Activated CD4-positive, alpha-beta T cell treated with anti-CD3 and anti-CD28 coated beads for 36 hours (primary cell): ENCODE measurements around the gene SLC10A7. TPM values are rescaled to one million over a fixed set of nuclear protein-coding genes. Genes with fewer than 3 reads are reported as not detected.

Experiments
- ATAC-seq: fragments of 200-7000 bp; cut with Tn5 transposase; one replicate; pipeline ENCODE4 v1.10.0; 2021; ENCODE audit warnings: mild to moderate bottlenecking, moderate library complexity
- CTCF ChIA-PET: fragments of 350-600 bp; sonication (Branson Sonifier 250); formaldehyde crosslinking; loops from one replicate; lab custom pipeline; 2021; ENCODE audit warnings: antibody characterized with exemption; lab: Charles Lee
- POLR2A ChIA-PET: fragments of 350-600 bp; sonication (Branson Sonifier 250); formaldehyde crosslinking; loops from one replicate; lab custom pipeline; 2021; ENCODE audit warnings: antibody characterized with exemption, inconsistent platforms; lab: Charles Lee
- DNase-seq: peaks from one replicate; pipeline ENCODE4 v3.0.0-alpha.2; 2020
- H3K27ac Mint-ChIP-seq: one replicate; pipeline ENCODE4 v1.8.0; 2021; ENCODE audit warnings: mixed read lengths
- H3K27me3 Mint-ChIP-seq: one replicate; pipeline ENCODE4 v1.8.0; 2021; ENCODE audit warnings: mixed read lengths
- H3K36me3 Mint-ChIP-seq: one replicate; pipeline ENCODE4 v1.8.0; 2021; ENCODE audit warnings: low read depth, mixed read lengths
- H3K4me1 Mint-ChIP-seq: one replicate; pipeline ENCODE4 v1.8.0; 2021; ENCODE audit warnings: mixed read lengths
- H3K4me3 Mint-ChIP-seq: one replicate; pipeline ENCODE4 v1.8.0; 2021; ENCODE audit warnings: mild to moderate bottlenecking, moderate library complexity, mixed read lengths
- H3K9me3 Mint-ChIP-seq: one replicate; pipeline ENCODE4 v1.8.0; 2021; ENCODE audit warnings: low read depth, mixed read lengths
- intact Hi-C, 2 experiments: fragments of 100-400 bp; cut with DNase I in 1 of 2; cut with micrococcal nuclease in 1 of 2; formaldehyde crosslinking; loops; one replicate each; pipeline versions ENCODE4 v1.14.2 to v1.15.1; 2022 to 2024; cut with DNase I, micrococcal nuclease
- total RNA-seq, 2 experiments: library from RNA; stranded (reverse); gene quantifications; one replicate each; pipeline ENCODE4 v1.2.3, GENCODE V29; 2021

SLC10A7 gene
- total RNA-seq, 2 experiments from 2014 or later, result 16.5 to 19.2 TPM

- DNase-seq, result peak; percentile 90
- ChIA-PET POLR2A (no interaction called here), CTCF (interaction anchor here (0.6 to 1.6 kb wide), 5 partner anchors 9 to 550 kb away, joined by 3 to 5 read pairs (median 3); no protein-coding TSS in a partner anchor)
- Mint-ChIP-seq H3K27ac (peak overlapping the region; percentile 85), H3K4me3 (peak overlapping the region; percentile 66), H3K4me1 (peaks cover 41% of the 10 kb centered on the region), H3K9me3 (no peaks in the 10 kb centered on the region), H3K27me3 (no peaks in the 10 kb centered on the region), H3K36me3 (no peaks in the 10 kb centered on the region)
- intact Hi-C loops, result loop anchor here (1.0 to 2.0 kb wide), 9 partner anchors 67 to 702 kb away; partner anchors contain the start of genes LSM6 (in 1 of the 2), MMAA (in 1 of the 2) and TTC29 (in 1 of the 2)
- ATAC-seq, result peak; percentile 79
Measured at GRCh38 chr4:146243141-146243882, 278.4 kb downstream of the SLC10A7 start.

GRCh38 chr4:146238107-146238506 is 283.6 kb downstream of the SLC10A7 start:
- Mint-ChIP-seq H3K9me3 (no peaks in the 10 kb centered on the region), H3K4me1 (peaks cover 11% of the 10 kb centered on the region), H3K4me3 (no peak overlapping the region), H3K36me3 (no peaks in the 10 kb centered on the region), H3K27ac (no peak overlapping the region), H3K27me3 (no peaks in the 10 kb centered on the region)
- intact Hi-C loops, result no loop called here
- POLR2A ChIA-PET, result no interaction called here
- CTCF ChIA-PET, result no interaction called here
- DNase-seq (no peak), ATAC-seq (no peak)

GRCh38 chr4:146237092-146237491 is 284.6 kb downstream of the SLC10A7 start:
- peaks cover 4% of the 10 kb centered on the region for H3K4me1 Mint-ChIP-seq
- intact Hi-C loops, result no loop called here
- no peaks in the 10 kb centered on the region for H3K36me3 Mint-ChIP-seq

GRCh38 chr4:146236216-146236615 is 285.5 kb downstream of the SLC10A7 start:
- CTCF ChIA-PET, result no interaction called here
- ATAC-seq, result no peak
- peaks cover 6% of the 10 kb centered on the region for H3K9me3 Mint-ChIP-seq

More at GRCh38 chr4:146237092-146237491, 284.6 kb downstream of the SLC10A7 start:
- Mint-ChIP-seq H3K9me3 (peaks cover 2% of the 10 kb centered on the region), H3K27ac (no peak overlapping the region), H3K4me3 (no peak overlapping the region), H3K27me3 (no peaks in the 10 kb centered on the region)
- CTCF ChIA-PET, result no interaction called here
- ATAC-seq, result no peak
- POLR2A ChIA-PET, result no interaction called here
- DNase-seq, result no peak

GRCh38 chr4:146235654-146236177 is 286.0 kb downstream of the SLC10A7 start:
- H3K36me3 Mint-ChIP-seq, result no peaks in the 10 kb centered on the region
- no peaks in the 10 kb centered on the region for H3K4me1 Mint-ChIP-seq
- no peak overlapping the region for H3K4me3 Mint-ChIP-seq
- H3K9me3 Mint-ChIP-seq, result peaks cover 6% of the 10 kb centered on the region
- ATAC-seq (no peak), DNase-seq (no peak)
- intact Hi-C loops, result no loop called here
- ChIA-PET CTCF (no interaction called here), POLR2A (no interaction called here)
- no peak overlapping the region for H3K27ac Mint-ChIP-seq
- H3K27me3 Mint-ChIP-seq, result no peaks in the 10 kb centered on the region

More at GRCh38 chr4:146236216-146236615, 285.5 kb downstream of the SLC10A7 start:
- Mint-ChIP-seq H3K4me1 (no peaks in the 10 kb centered on the region), H3K36me3 (no peaks in the 10 kb centered on the region), H3K4me3 (no peak overlapping the region), H3K27ac (no peak overlapping the region), H3K27me3 (no peaks in the 10 kb centered on the region)
- no peak for DNase-seq
- POLR2A ChIA-PET, result no interaction called here
- intact Hi-C loops, result no loop called here

- Mint-ChIP-seq H3K27ac (no peak overlapping the region), H3K27me3 (no peaks in the 10 kb centered on the region), H3K9me3 (peaks cover 6% of the 10 kb centered on the region), H3K4me1 (no peaks in the 10 kb centered on the region), H3K4me3 (no peak overlapping the region), H3K36me3 (no peaks in the 10 kb centered on the region)
- ATAC-seq (no peak), DNase-seq (no peak)
- ChIA-PET POLR2A (no interaction called here), CTCF (interaction anchor here (1.1 kb wide), 1 partner anchor 10 kb away, joined by 5 read pairs; no protein-coding TSS in a partner anchor)
- intact Hi-C loops, result no loop called here
Measured at GRCh38 chr4:146232131-146232722, 289.5 kb downstream of the SLC10A7 start.

- CTCF ChIA-PET, result no interaction called here
- POLR2A ChIA-PET, result no interaction called here
- no peak for DNase-seq
- H3K36me3 Mint-ChIP-seq, result no peaks in the 10 kb centered on the region
- H3K4me3 Mint-ChIP-seq, result no peak overlapping the region
- no peak overlapping the region for H3K27ac Mint-ChIP-seq
- peaks cover 6% of the 10 kb centered on the region for H3K9me3 Mint-ChIP-seq
- no peak for ATAC-seq
- intact Hi-C loops, result no loop called here
- H3K27me3 Mint-ChIP-seq, result no peaks in the 10 kb centered on the region
- H3K4me1 Mint-ChIP-seq, result no peaks in the 10 kb centered on the region
Measured at GRCh38 chr4:146229406-146229805, 292.3 kb downstream of the SLC10A7 start.

GRCh38 chr4:146224326-146224966 is 297.3 kb downstream of the SLC10A7 start:
- no peak for ATAC-seq
- Mint-ChIP-seq H3K27ac (no peak overlapping the region), H3K4me3 (no peak overlapping the region), H3K4me1 (no peaks in the 10 kb centered on the region), H3K9me3 (no peaks in the 10 kb centered on the region), H3K27me3 (no peaks in the 10 kb centered on the region), H3K36me3 (no peaks in the 10 kb centered on the region)
- POLR2A ChIA-PET, result no interaction called here
- no peak for DNase-seq
- intact Hi-C loops, result no loop called here
- CTCF ChIA-PET, result no interaction called here

GRCh38 chr4:146222313-146222712 is 299.4 kb downstream of the SLC10A7 start:
- no peaks in the 10 kb centered on the region for H3K36me3 Mint-ChIP-seq
- ChIA-PET POLR2A (no interaction called here), CTCF (no interaction called here)
- ATAC-seq, result no peak
- no peak overlapping the region for H3K27ac Mint-ChIP-seq
- intact Hi-C loops, result no loop called here
- DNase-seq, result no peak
- H3K4me1 Mint-ChIP-seq, result no peaks in the 10 kb centered on the region
- no peak overlapping the region for H3K4me3 Mint-ChIP-seq
- H3K27me3 Mint-ChIP-seq, result no peaks in the 10 kb centered on the region
- no peaks in the 10 kb centered on the region for H3K9me3 Mint-ChIP-seq

- no peak for DNase-seq
- Mint-ChIP-seq H3K27me3 (no peaks in the 10 kb centered on the region), H3K9me3 (no peaks in the 10 kb centered on the region), H3K27ac (no peak within 1 kb of the TSS), H3K36me3 (no peaks in the 10 kb centered on the region), H3K4me1 (no peaks in the 10 kb centered on the region), H3K4me3 (no peak within 1 kb of the TSS)
- POLR2A ChIA-PET, result interaction anchor here (0.6 kb wide), 1 partner anchor 95 kb away, joined by 5 read pairs; no protein-coding TSS in a partner anchor
- no peak for ATAC-seq
- intact Hi-C loops, result no loop called here
- CTCF ChIA-PET, result interaction anchor here (0.7 kb wide), 1 partner anchor 91 kb away, joined by 3 read pairs; no protein-coding TSS in a partner anchor
Measured at GRCh38 chr4:146214238-146214637, 307.5 kb downstream of the SLC10A7 start, which contains the start of gene REELD1. REELD1 (plus strand) TSS chr4:146214538; CDS start chr4:146216953, 2,415 bp downstream.

- Mint-ChIP-seq H3K4me3 (no peak overlapping the region), H3K27me3 (no peaks in the 10 kb centered on the region), H3K27ac (no peak overlapping the region), H3K4me1 (no peaks in the 10 kb centered on the region), H3K36me3 (no peaks in the 10 kb centered on the region), H3K9me3 (no peaks in the 10 kb centered on the region)
- CTCF ChIA-PET, result no interaction called here
- intact Hi-C loops, result no loop called here
- POLR2A ChIA-PET, result no interaction called here
- no peak for DNase-seq
- no peak for ATAC-seq
Measured at GRCh38 chr4:146212781-146213180, 309.0 kb downstream of the SLC10A7 start.
